Right atrium auricular region (tissue), 2 donors: ENCODE data around the gene SND1. TPM values are rescaled to one million over a fixed set of nuclear protein-coding genes. Genes with fewer than 3 reads are reported as not detected.

Experiments used
- DNase-seq: peaks from one replicate; pipeline ENCODE4 v3.0.0-alpha.2; 2019; ENCODE audit warnings: low spot score
- H3K27ac ChIP-seq, 2 donors: fragments of 200-600 bp; sonication (generic); 1 replicate in 1 of 2; 2 replicates in 1 of 2; pipeline ENCODE4 v1.5.1; 2016 to 2019
- H3K27me3 ChIP-seq, 2 donors: fragments of 200-600 bp; sonication (generic); one replicate each; pipeline versions ENCODE4 v1.5.1 to v1.6.0; 2017 to 2019
- H3K36me3 ChIP-seq: fragments of 200-600 bp; sonication (generic); one replicate; pipeline ENCODE4 v1.5.1; 2016
- H3K4me1 ChIP-seq, 2 donors: fragments of 200-600 bp; sonication (generic); one replicate each; pipeline versions ENCODE4 v1.5.1 to v1.6.0; 2017 to 2019
- H3K4me3 ChIP-seq, 2 donors: fragments of 200-600 bp; sonication (generic); 1 replicate in 1 of 2; 2 replicates in 1 of 2; pipeline ENCODE4 v1.5.1; 2017 to 2019; ENCODE audit warnings: mild to moderate bottlenecking in 1 of 2, moderate library complexity in 1 of 2
- H3K9me3 ChIP-seq, 2 donors: fragments of 200-600 bp; sonication (generic); one replicate each; pipeline ENCODE4 v1.5.1; 2019
- CTCF ChIP-seq, 2 donors: fragments of 200-600 bp; sonication (generic); IDR thresholded peaks; one replicate each; pipeline ENCODE4 v1.5.1; 2019; ENCODE audit warnings: antibody characterized with exemption in 2 of 2
- total RNA-seq, 2 donors: library from RNA; depleted of rRNA; stranded (reverse); fragments of >200 nt; gene quantifications; one replicate each; pipeline ENCODE4 v1.1.0, GENCODE V29; 2016

The SND1 gene
- total RNA-seq, 2 donors from 2014 or later = 69.4 to 77.6 TPM

- peak; percentile 50 for DNase-seq
- peaks cover 0 to 12% of the 10 kb centered on the region in 2 donors for H3K4me1 ChIP-seq
- H3K27me3 ChIP-seq = no peaks in the 10 kb centered on the region
- TF ChIP-seq CTCF (IDR thresholded peaks at IDR 0.05) = no peak
- H3K27ac ChIP-seq = no peak overlapping the region
- no peak overlapping the region for H3K4me3 ChIP-seq
- no peaks in the 10 kb centered on the region for H3K9me3 ChIP-seq
- H3K36me3 ChIP-seq = no peaks in the 10 kb centered on the region
These were observed 464.1 kb downstream of the SND1 start for GRCh38 chr7:128115821-128116723.

GRCh38 chr7:128116740-128117139 lies 464.7 kb downstream of the SND1 start:
- H3K9me3 ChIP-seq = no peaks in the 10 kb centered on the region
- peak; percentile 30 for DNase-seq
- H3K27ac ChIP-seq = no peak overlapping the region
- peaks cover 0 to 12% of the 10 kb centered on the region in 2 donors for H3K4me1 ChIP-seq
- no peak overlapping the region for H3K4me3 ChIP-seq
- no peak for TF ChIP-seq CTCF (IDR thresholded peaks at IDR 0.05)
- H3K27me3 ChIP-seq = no peaks in the 10 kb centered on the region
- no peaks in the 10 kb centered on the region for H3K36me3 ChIP-seq

- no peaks in the 10 kb centered on the region for H3K9me3 ChIP-seq
- no peak overlapping the region for H3K4me3 ChIP-seq
- H3K27me3 ChIP-seq = no peaks in the 10 kb centered on the region
- DNase-seq = peak; percentile 38
- H3K27ac ChIP-seq = no peak overlapping the region
- no peak for TF ChIP-seq CTCF (IDR thresholded peaks at IDR 0.05)
- no peaks in the 10 kb centered on the region for H3K36me3 ChIP-seq
- H3K4me1 ChIP-seq = peaks cover 0 to 4% of the 10 kb centered on the region in 2 donors
These were observed 465.7 kb downstream of the SND1 start for GRCh38 chr7:128117691-128118090.

- Histone ChIP-seq H3K36me3 (no peaks in the 10 kb centered on the region), H3K9me3 (no peaks in the 10 kb centered on the region), H3K4me3 (no peak overlapping the region), H3K27ac (no peak overlapping the region), H3K27me3 (no peaks in the 10 kb centered on the region), H3K4me1 (no peaks in the 10 kb centered on the region)
- TF ChIP-seq CTCF (IDR thresholded peaks at IDR 0.05) = no peak
- peak; percentile 48 for DNase-seq
These were observed 467.0 kb downstream of the SND1 start for GRCh38 chr7:128119036-128119435.

GRCh38 chr7:128120116-128120515 lies 468.1 kb downstream of the SND1 start:
- H3K36me3 ChIP-seq = no peaks in the 10 kb centered on the region
- no peak for TF ChIP-seq CTCF (IDR thresholded peaks at IDR 0.05)
- DNase-seq = peak; percentile 28
- no peaks in the 10 kb centered on the region for H3K27me3 ChIP-seq
- no peaks in the 10 kb centered on the region for H3K9me3 ChIP-seq
- no peaks in the 10 kb centered on the region for H3K4me1 ChIP-seq
- no peak overlapping the region for H3K4me3 ChIP-seq
- no peak overlapping the region for H3K27ac ChIP-seq
